ENCODE data around the gene RAB21.

Gene RAB21

DNA sequence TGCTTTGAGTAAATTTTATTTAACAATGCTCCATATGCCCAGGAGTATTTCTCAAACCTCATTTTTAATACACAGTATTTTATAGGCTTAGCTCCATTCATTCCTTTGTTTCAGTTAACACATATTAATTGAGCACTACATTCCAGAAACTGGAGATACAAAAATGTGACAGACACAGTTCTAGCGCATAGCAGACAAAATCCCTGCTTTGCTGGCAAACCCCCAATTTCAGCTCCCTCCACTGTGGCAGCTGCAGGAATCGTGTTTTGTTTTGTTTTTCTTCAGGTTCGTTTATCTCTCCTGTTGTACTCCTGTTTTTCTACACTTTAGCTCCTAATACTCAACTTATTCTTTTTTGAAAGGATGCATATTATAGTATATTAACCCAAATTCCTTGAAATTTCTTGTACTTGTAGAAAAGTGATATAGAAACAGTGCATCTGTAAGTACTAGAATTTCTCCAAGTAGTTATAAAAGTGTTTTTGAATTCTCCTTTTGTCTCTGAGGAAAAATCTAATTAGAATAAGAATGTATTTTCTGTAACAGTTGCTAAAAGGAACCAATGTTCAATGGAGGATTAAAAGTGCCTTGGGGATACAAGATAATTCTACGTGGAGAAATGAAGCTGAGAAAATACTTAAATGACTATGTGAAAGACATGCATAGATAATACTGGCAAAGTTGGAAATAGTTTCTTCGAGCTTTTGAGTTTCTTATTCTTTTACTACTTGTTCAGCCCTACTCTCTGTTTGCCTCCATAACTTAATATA lies 6.4 kb upstream of the RAB21 start:
- TF ChIP-seq FOXM1 (IDR thresholded peaks at IDR 0.05; ENCODE audit: borderline replicate concordance, low read depth): no peak
- TF ChIP-seq EP300 (IDR thresholded peaks at IDR 0.05; ENCODE audit: borderline replicate concordance): no peak
- no peak for TF ChIP-seq TAF1 (IDR thresholded peaks at IDR 0.05; ENCODE audit: low read depth)
- TF ChIP-seq CEBPB (IDR thresholded peaks at IDR 0.05): no peak
- TF ChIP-seq EGR1 (IDR thresholded peaks at IDR 0.05): no peak
- TF ChIP-seq YY1 (IDR thresholded peaks at IDR 0.05; ENCODE audit: low read depth): no peak
- TF ChIP-seq NFIC (IDR thresholded peaks at IDR 0.05): no peak
- no peak for TF ChIP-seq TCF12 (IDR thresholded peaks at IDR 0.05; ENCODE audit: low read depth)
- no peak for TF ChIP-seq ZBTB7A (IDR thresholded peaks at IDR 0.05; ENCODE audit: low read depth)
- TF ChIP-seq, protein P1, sequence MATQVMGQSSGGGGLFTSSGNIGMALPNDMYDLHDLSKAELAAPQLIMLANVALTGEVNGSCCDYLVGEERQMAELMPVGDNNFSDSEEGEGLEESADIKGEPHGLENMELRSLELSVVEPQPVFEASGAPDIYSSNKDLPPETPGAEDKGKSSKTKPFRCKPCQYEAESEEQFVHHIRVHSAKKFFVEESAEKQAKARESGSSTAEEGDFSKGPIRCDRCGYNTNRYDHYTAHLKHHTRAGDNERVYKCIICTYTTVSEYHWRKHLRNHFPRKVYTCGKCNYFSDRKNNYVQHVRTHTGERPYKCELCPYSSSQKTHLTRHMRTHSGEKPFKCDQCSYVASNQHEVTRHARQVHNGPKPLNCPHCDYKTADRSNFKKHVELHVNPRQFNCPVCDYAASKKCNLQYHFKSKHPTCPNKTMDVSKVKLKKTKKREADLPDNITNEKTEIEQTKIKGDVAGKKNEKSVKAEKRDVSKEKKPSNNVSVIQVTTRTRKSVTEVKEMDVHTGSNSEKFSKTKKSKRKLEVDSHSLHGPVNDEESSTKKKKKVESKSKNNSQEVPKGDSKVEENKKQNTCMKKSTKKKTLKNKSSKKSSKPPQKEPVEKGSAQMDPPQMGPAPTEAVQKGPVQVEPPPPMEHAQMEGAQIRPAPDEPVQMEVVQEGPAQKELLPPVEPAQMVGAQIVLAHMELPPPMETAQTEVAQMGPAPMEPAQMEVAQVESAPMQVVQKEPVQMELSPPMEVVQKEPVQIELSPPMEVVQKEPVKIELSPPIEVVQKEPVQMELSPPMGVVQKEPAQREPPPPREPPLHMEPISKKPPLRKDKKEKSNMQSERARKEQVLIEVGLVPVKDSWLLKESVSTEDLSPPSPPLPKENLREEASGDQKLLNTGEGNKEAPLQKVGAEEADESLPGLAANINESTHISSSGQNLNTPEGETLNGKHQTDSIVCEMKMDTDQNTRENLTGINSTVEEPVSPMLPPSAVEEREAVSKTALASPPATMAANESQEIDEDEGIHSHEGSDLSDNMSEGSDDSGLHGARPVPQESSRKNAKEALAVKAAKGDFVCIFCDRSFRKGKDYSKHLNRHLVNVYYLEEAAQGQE (IDR thresholded peaks at IDR 0.05; ENCODE audit: low read depth): no peak
- no peak for TF ChIP-seq CREB1 (IDR thresholded peaks at IDR 0.05; ENCODE audit: low read depth)
- no peak for TF ChIP-seq TEAD4 (IDR thresholded peaks at IDR 0.05)
- TF ChIP-seq, protein P2, sequence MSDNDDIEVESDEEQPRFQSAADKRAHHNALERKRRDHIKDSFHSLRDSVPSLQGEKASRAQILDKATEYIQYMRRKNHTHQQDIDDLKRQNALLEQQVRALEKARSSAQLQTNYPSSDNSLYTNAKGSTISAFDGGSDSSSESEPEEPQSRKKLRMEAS (IDR thresholded peaks at IDR 0.05): no peak
- TF ChIP-seq, protein P3, sequence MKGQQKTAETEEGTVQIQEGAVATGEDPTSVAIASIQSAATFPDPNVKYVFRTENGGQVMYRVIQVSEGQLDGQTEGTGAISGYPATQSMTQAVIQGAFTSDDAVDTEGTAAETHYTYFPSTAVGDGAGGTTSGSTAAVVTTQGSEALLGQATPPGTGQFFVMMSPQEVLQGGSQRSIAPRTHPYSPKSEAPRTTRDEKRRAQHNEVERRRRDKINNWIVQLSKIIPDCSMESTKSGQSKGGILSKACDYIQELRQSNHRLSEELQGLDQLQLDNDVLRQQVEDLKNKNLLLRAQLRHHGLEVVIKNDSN (IDR thresholded peaks at IDR 0.05): no peak
- no peak for TF ChIP-seq RAD21 (IDR thresholded peaks at IDR 0.05; ENCODE audit: low read depth)

DNA sequence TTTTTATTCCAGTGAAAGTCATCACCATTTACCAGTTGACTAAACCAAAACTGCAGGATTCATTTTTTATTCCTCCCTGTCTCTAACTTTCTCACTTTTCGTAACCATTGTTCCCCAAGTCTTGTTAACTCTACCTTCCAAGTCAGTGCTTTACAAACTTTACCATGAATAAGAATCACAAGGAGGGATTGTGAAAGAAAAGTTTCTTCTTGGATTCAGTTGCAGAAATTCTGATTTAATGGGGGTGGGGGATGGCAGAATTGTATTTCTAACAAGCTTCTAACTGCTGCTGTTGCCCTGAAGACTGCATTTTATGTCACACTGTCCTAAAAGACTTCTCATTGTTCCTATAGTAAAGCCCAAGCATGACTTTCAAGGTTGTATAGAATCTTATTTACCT lies 5.0 kb upstream of the RAB21 start:
- TF ChIP-seq YY1 (IDR thresholded peaks at IDR 0.05; ENCODE audit: low read depth): no peak
- TF ChIP-seq TCF12 (IDR thresholded peaks at IDR 0.05; ENCODE audit: low read depth): no peak
- no peak for TF ChIP-seq ZBTB7A (IDR thresholded peaks at IDR 0.05; ENCODE audit: low read depth)
- no peak for TF ChIP-seq CEBPB (IDR thresholded peaks at IDR 0.05)
- no peak for TF ChIP-seq FOXM1 (IDR thresholded peaks at IDR 0.05; ENCODE audit: borderline replicate concordance, low read depth)
- TF ChIP-seq, protein P1 (IDR thresholded peaks at IDR 0.05; ENCODE audit: low read depth): no peak

DNA sequence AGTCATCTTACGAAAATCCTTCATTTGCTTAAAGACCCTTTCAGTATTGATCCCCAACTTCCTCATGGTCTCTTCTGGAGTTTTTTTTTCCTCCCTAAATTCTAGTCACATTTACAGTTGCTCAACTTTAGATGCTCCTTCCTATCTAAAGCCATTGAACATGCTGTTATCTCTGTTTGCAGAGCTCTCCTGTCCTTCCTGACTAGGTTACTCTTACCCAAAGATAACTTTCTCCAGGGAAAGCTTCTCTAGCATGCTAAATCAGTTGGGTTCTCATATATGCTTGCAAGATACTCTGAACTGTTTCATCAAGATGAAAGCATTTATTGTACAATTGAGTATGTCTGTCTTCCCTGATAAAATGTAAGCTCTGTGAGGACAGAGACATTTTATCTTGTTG lies 1.8 kb upstream of the RAB21 start:
- TF ChIP-seq RAD21 (IDR thresholded peaks at IDR 0.05; ENCODE audit: low read depth) (no peak), EP300 (IDR thresholded peaks at IDR 0.05; ENCODE audit: borderline replicate concordance) (no peak), CREB1 (IDR thresholded peaks at IDR 0.05; ENCODE audit: low read depth) (no peak), YY1 (IDR thresholded peaks at IDR 0.05; ENCODE audit: low read depth) (no peak), TAF1 (IDR thresholded peaks at IDR 0.05; ENCODE audit: low read depth) (no peak), TEAD4 (IDR thresholded peaks at IDR 0.05) (no peak), EGR1 (IDR thresholded peaks at IDR 0.05) (no peak), ZBTB7A (IDR thresholded peaks at IDR 0.05; ENCODE audit: low read depth) (no peak), CEBPB (IDR thresholded peaks at IDR 0.05) (no peak), NFIC (IDR thresholded peaks at IDR 0.05) (no peak), TCF12 (IDR thresholded peaks at IDR 0.05; ENCODE audit: low read depth) (no peak), FOXM1 (IDR thresholded peaks at IDR 0.05; ENCODE audit: borderline replicate concordance, low read depth) (no peak)
- TF ChIP-seq, protein P2 (IDR thresholded peaks at IDR 0.05): no peak
- TF ChIP-seq, protein P3 (IDR thresholded peaks at IDR 0.05): no peak
- TF ChIP-seq, protein P1 (IDR thresholded peaks at IDR 0.05; ENCODE audit: low read depth): no peak

All from Ishikawa (cell line).